Panc1 (cell line): ENCODE data around the gene ZBTB47. TPM values are rescaled to one million over a fixed set of nuclear protein-coding genes. Genes with fewer than 3 reads are reported as not detected.

Experiments used
- ATAC-seq: fragments of 200-7000 bp; cut with Tn5 transposase; 2 replicates; pipeline ENCODE4 v1.9.1; 2020; ENCODE audit warnings: mild to moderate bottlenecking, moderate library complexity
- BruUV-seq: library from RNA; stranded (reverse); fragments of 400-500 nt; replicated peaks from 2 replicates; lab custom pipeline; 2021; lab: Mats Ljungman, UMichigan
- CTCF ChIA-PET: fragments of 300-600 bp; sonication (Branson Sonifier 250); formaldehyde crosslinking; loops from one replicate; lab custom pipeline; 2022; ENCODE audit warnings: antibody characterized with exemption; lab: Charles Lee
- POLR2A ChIA-PET: fragments of 300-600 bp; sonication (Branson Sonifier 250); formaldehyde crosslinking; loops from one replicate; lab custom pipeline; 2022; ENCODE audit warnings: antibody characterized with exemption; lab: Charles Lee
- DNase-seq: peaks from one replicate; pipeline ENCODE4 v3.0.0-alpha.2; 2010; ENCODE audit warnings: low read depth, low spot score
- H3K27ac ChIP-seq: 2 replicates; pipeline ENCODE4 v1.5.1; 2011; ENCODE audit warnings: mild to moderate bottlenecking, low read length, inconsistent platforms
- H3K27me3 ChIP-seq: fragments of 200-500 bp; sonication (Bioruptor generic); 2 replicates; pipeline ENCODE4 v1.6.0; 2014; ENCODE audit warnings: low read length, inconsistent platforms; ENCODE audit not compliant: control insufficient read depth, insufficient read depth
- H3K36me3 ChIP-seq: fragments of 200-500 bp; sonication (Bioruptor generic); 2 replicates; pipeline ENCODE4 v1.5.1; 2014; ENCODE audit warnings: inconsistent platforms, mild to moderate bottlenecking, low read length, moderate library complexity; ENCODE audit not compliant: control insufficient read depth, insufficient read depth
- H3K4me1 ChIP-seq: 2 replicates; pipeline ENCODE4 v1.5.1; 2011; ENCODE audit warnings: inconsistent platforms, mild to moderate bottlenecking, low read length, moderate library complexity; ENCODE audit not compliant: control insufficient read depth, insufficient read depth
- H3K4me3 ChIP-seq, 2 experiments: 2 replicates each; pipeline ENCODE4 v1.5.1; 2011 to 2012; ENCODE audit warnings: low read depth in 2 of 2, low read length in 2 of 2, mild to moderate bottlenecking in 2 of 2, inconsistent platforms in 1 of 2, moderate library complexity in 1 of 2
- H3K9me3 ChIP-seq: fragments of 200-500 bp; sonication (Bioruptor generic); 2 replicates; pipeline ENCODE4 v1.5.1; 2014; ENCODE audit warnings: low read depth, mild to moderate bottlenecking, inconsistent platforms, low read length, moderate library complexity; ENCODE audit not compliant: control insufficient read depth, insufficient read depth
- POLR2AphosphoS5 ChIP-seq: IDR thresholded peaks from 2 replicates; pipeline ENCODE4 v1.6.1; 2012; ENCODE audit warnings: mild to moderate bottlenecking, low read depth, low read length, moderate library complexity
- SIN3A ChIP-seq: IDR thresholded peaks from 2 replicates; pipeline ENCODE4 v1.6.1; 2012; ENCODE audit warnings: low read depth, mild to moderate bottlenecking, low read length, moderate library complexity, borderline replicate concordance; ENCODE audit not compliant: insufficient read depth
- TCF7L2 ChIP-seq: IDR thresholded peaks from 2 replicates; pipeline ENCODE4 v1.6.1; 2011; ENCODE audit warnings: mild to moderate bottlenecking, low read depth, low read length, inconsistent platforms
- in situ Hi-C: cut with HindIII; loops from 2 replicates; pipeline ENCODE4 v1.10.0; 2016; ENCODE audit warnings: low sequenced_read_pairs, low pct_unique_long_range_greater_than_20kb
- intact Hi-C: fragments of 100-400 bp; cut with micrococcal nuclease; formaldehyde crosslinking; loops from one replicate; pipeline ENCODE4 v1.10.0; 2022; ENCODE audit not compliant: unreplicated experiment
- total RNA-seq: library from RNA; stranded (reverse); gene quantifications from one replicate; pipeline ENCODE4 v1.2.1, GENCODE V29; 2021; ENCODE audit not compliant: unreplicated experiment
- TF ChIP-seq, protein P1 (sequence below): fragments of 450-650 bp; IDR thresholded peaks from 2 replicates; pipeline ENCODE4 v1.5.1; 2017; ENCODE audit warnings: mild to moderate bottlenecking
- TF ChIP-seq, protein P2 (sequence below), 2 experiments: IDR thresholded peaks; 2 replicates each; pipeline ENCODE4 v1.6.1; 2011 to 2012; ENCODE audit warnings: low read depth in 2 of 2, control low read depth in 1 of 2, low read length in 1 of 2, mild to moderate bottlenecking in 1 of 2, moderate library complexity in 1 of 2; ENCODE audit not compliant: insufficient read depth in 1 of 2

Gene ZBTB47
- total RNA-seq, 1 experiment from 2014 or later: 3.6 TPM

GRCh38 chr3:42680806-42681205 lies 27.3 kb downstream of the ZBTB47 start:
- in situ Hi-C loops: no loop called here

DNA sequence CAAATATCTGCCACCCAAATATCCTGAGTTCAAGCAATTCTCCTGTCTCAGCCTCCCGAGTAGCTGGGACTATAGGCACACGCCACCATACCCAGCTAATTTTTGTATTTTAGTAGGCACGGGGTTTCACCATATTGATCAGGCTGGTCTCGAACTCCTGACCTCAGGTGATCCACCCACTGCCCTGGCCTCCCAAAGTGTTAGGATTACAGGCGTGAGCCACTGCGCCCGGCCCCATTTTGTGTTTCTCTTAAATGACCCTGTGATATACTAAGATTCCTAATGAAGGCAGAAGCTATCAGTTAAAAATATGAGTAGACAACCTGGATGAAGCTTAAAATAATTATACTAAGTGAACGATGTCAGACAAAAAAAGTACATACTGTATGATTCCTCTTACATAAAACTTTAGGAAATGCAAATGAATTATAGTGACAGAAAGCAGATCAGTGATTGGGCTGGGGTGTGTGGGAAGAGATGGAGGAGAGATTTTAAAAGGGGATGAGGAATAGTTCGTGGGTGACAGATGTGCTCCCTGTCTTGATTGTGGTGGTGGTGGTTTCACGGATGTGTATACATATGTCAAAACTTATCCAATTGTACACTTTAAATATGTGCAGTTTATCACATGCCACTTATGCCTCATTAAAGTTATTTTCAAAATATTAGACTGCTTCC lies 28.0 kb downstream of the ZBTB47 start:
- Histone ChIP-seq H3K27ac (no peak overlapping the region), H3K4me3 (no peak overlapping the region), H3K4me1 (no peaks in the 10 kb centered on the region), H3K27me3 (no peaks in the 10 kb centered on the region), H3K36me3 (no peaks in the 10 kb centered on the region), H3K9me3 (no peaks in the 10 kb centered on the region)
- ATAC-seq (no peak), DNase-seq (no peak)
- in situ Hi-C loops: no loop called here
- intact Hi-C loops: no loop called here
- CTCF ChIA-PET: no interaction called here
- TF ChIP-seq, protein P1, sequence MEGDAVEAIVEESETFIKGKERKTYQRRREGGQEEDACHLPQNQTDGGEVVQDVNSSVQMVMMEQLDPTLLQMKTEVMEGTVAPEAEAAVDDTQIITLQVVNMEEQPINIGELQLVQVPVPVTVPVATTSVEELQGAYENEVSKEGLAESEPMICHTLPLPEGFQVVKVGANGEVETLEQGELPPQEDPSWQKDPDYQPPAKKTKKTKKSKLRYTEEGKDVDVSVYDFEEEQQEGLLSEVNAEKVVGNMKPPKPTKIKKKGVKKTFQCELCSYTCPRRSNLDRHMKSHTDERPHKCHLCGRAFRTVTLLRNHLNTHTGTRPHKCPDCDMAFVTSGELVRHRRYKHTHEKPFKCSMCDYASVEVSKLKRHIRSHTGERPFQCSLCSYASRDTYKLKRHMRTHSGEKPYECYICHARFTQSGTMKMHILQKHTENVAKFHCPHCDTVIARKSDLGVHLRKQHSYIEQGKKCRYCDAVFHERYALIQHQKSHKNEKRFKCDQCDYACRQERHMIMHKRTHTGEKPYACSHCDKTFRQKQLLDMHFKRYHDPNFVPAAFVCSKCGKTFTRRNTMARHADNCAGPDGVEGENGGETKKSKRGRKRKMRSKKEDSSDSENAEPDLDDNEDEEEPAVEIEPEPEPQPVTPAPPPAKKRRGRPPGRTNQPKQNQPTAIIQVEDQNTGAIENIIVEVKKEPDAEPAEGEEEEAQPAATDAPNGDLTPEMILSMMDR: no peak
- TF ChIP-seq SIN3A (no peak), POLR2AphosphoS5 (no peak)
- no TSS peak for BruUV-seq
- POLR2A ChIA-PET: no interaction called here

More at GRCh38 chr3:42680806-42681205, 27.3 kb downstream of the ZBTB47 start:
- Histone ChIP-seq H3K27me3 (no peaks in the 10 kb centered on the region), H3K4me3 (no peak overlapping the region), H3K36me3 (no peaks in the 10 kb centered on the region), H3K9me3 (no peaks in the 10 kb centered on the region), H3K27ac (no peak overlapping the region), H3K4me1 (no peaks in the 10 kb centered on the region)
- no TSS peak for BruUV-seq
- ATAC-seq (no peak), DNase-seq (no peak)
- ChIA-PET POLR2A (no interaction called here), CTCF (no interaction called here)
- no peak for TF ChIP-seq POLR2AphosphoS5
- TF ChIP-seq TCF7L2: no peak
- TF ChIP-seq, protein P2, sequence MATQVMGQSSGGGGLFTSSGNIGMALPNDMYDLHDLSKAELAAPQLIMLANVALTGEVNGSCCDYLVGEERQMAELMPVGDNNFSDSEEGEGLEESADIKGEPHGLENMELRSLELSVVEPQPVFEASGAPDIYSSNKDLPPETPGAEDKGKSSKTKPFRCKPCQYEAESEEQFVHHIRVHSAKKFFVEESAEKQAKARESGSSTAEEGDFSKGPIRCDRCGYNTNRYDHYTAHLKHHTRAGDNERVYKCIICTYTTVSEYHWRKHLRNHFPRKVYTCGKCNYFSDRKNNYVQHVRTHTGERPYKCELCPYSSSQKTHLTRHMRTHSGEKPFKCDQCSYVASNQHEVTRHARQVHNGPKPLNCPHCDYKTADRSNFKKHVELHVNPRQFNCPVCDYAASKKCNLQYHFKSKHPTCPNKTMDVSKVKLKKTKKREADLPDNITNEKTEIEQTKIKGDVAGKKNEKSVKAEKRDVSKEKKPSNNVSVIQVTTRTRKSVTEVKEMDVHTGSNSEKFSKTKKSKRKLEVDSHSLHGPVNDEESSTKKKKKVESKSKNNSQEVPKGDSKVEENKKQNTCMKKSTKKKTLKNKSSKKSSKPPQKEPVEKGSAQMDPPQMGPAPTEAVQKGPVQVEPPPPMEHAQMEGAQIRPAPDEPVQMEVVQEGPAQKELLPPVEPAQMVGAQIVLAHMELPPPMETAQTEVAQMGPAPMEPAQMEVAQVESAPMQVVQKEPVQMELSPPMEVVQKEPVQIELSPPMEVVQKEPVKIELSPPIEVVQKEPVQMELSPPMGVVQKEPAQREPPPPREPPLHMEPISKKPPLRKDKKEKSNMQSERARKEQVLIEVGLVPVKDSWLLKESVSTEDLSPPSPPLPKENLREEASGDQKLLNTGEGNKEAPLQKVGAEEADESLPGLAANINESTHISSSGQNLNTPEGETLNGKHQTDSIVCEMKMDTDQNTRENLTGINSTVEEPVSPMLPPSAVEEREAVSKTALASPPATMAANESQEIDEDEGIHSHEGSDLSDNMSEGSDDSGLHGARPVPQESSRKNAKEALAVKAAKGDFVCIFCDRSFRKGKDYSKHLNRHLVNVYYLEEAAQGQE (IDR thresholded peaks at IDR 0.05; ENCODE audit: insufficient read depth in 1 of 2, low read depth in 2 of 2, low read length in 1 of 2): no peak
- TF ChIP-seq, protein P1: no peak
- intact Hi-C loops: no loop called here
